GM10248 (cell line): Measurements from ENCODE around the gene HSPA12B.

ENCODE experiments used
- CTCF ChIA-PET: fragments of 300-600 bp; sonication (Branson Sonifier 250); formaldehyde crosslinking; extraction: SDS; loops from one replicate; lab custom pipeline; 2021; ENCODE audit warnings: antibody characterized with exemption; lab: Yijun Ruan, JAX
- POLR2A ChIA-PET: fragments of 350-650 bp; sonication (Branson Sonifier 250); formaldehyde crosslinking; extraction: SDS; loops from one replicate; lab custom pipeline; 2020; ENCODE audit warnings: antibody characterized with exemption; lab: Yijun Ruan, JAX
- DNase-seq: peaks from one replicate; pipeline ENCODE4 v3.0.0; 2012; ENCODE audit errors: extremely low spot score
- CTCF ChIP-seq: IDR thresholded peaks from 2 replicates; pipeline ENCODE4 v1.5.1; 2012; ENCODE audit warnings: mild to moderate bottlenecking, low read depth; ENCODE audit errors: extremely low read depth, missing control alignments, control extremely low read depth

Gene HSPA12B

GRCh38 chr20:3747471-3747870, 15.0 kb downstream of the HSPA12B start:
- POLR2A ChIA-PET, result no interaction called here
- no peak for TF ChIP-seq CTCF
- CTCF ChIA-PET, result interaction anchor here (0.8 to 4.3 kb wide), 7 partner anchors 11 to 325 kb away, joined by 3 to 21 read pairs (median 4); no protein-coding TSS in a partner anchor
- DNase-seq, result no peak

- no peak for TF ChIP-seq CTCF
- ChIA-PET CTCF (interaction anchor here (1.1 to 4.3 kb wide), 6 partner anchors 10 to 324 kb away, joined by 3 to 21 read pairs (median 4); no protein-coding TSS in a partner anchor), POLR2A (no interaction called here)
- DNase-seq, result no peak
Observed at GRCh38 chr20:3748073-3748472, 15.6 kb downstream of the HSPA12B start.

- CTCF ChIA-PET, result interaction anchor here (1.3 to 4.3 kb wide), 4 partner anchors 9 to 186 kb away, joined by 4 to 21 read pairs (median 8); no protein-coding TSS in a partner anchor
- no peak for TF ChIP-seq CTCF
- DNase-seq, result no peak
- POLR2A ChIA-PET, result no interaction called here
Observed at GRCh38 chr20:3749087-3749688, 16.7 kb downstream of the HSPA12B start.

GRCh38 chr20:3749689-3750531, 17.4 kb downstream of the HSPA12B start:
- CTCF ChIA-PET, result interaction anchor here (1.1 to 4.3 kb wide), 6 partner anchors 9 to 322 kb away, joined by 3 to 21 read pairs (median 6); no protein-coding TSS in a partner anchor
- TF ChIP-seq CTCF, result peak; percentile 32
- POLR2A ChIA-PET, result no interaction called here
- DNase-seq, result peak; percentile 72

- CTCF ChIA-PET, result interaction anchor here (0.7 to 3.0 kb wide), 10 partner anchors 9 to 331 kb away, joined by 3 to 11 read pairs (median 4); partner anchors contain the start of genes ADISSP and CENPB
- DNase-seq, result no peak
- no peak for TF ChIP-seq CTCF
- POLR2A ChIA-PET, result no interaction called here
Observed at GRCh38 chr20:3751305-3751674, 18.8 kb downstream of the HSPA12B start.

GRCh38 chr20:3751675-3752385, 19.3 kb downstream of the HSPA12B start:
- CTCF ChIA-PET, result interaction anchor here (0.9 to 6.5 kb wide), 13 partner anchors 9 to 320 kb away, joined by 3 to 60 read pairs (median 5); partner anchors contain the start of genes ADISSP, AP5S1 and CENPB
- POLR2A ChIA-PET, result no interaction called here
- peak; percentile 71 for DNase-seq
- TF ChIP-seq CTCF, result no peak
